Psoas muscle (tissue), 8 donors: ENCODE data around the gene GYG2. TPM values are rescaled to one million over a fixed set of nuclear protein-coding genes. Genes with fewer than 3 reads are reported as not detected.

Experiments
- ATAC-seq, 4 donors: fragments of 200-7000 bp; cut with Tn5 transposase; one replicate each; pipeline ENCODE4 v1.9.1; 2020; ENCODE audit warnings: moderate library complexity in 3 of 4, mild to moderate bottlenecking in 2 of 4
- DNase-seq, 2 donors: peaks; one replicate each; pipeline ENCODE4 v3.0.0-alpha.2; 2020
- H3K27ac ChIP-seq: fragments of 200-600 bp; one replicate; pipeline ENCODE4 v1.8.0; 2022
- H3K27me3 ChIP-seq, 3 donors: fragments of 200-600 bp in 1 of 3; one replicate each; pipeline versions ENCODE4 v1.6.1 to v1.8.0; 2013 to 2022; ENCODE audit warnings: low read length in 2 of 3, mild to moderate bottlenecking in 2 of 3, moderate library complexity in 1 of 3; ENCODE audit not compliant: insufficient read depth in 3 of 3
- H3K36me3 ChIP-seq, 2 donors: fragments of 200-600 bp in 1 of 2; one replicate each; pipeline versions ENCODE4 v1.6.1 to v1.8.0; 2013 to 2022; ENCODE audit warnings: low read depth in 1 of 2, mild to moderate bottlenecking in 1 of 2, moderate library complexity in 1 of 2; ENCODE audit not compliant: insufficient read depth in 1 of 2
- H3K4me1 ChIP-seq: fragments of 200-600 bp; one replicate; pipeline ENCODE4 v1.8.0; 2022
- H3K4me3 ChIP-seq: fragments of 200-600 bp; one replicate; pipeline ENCODE4 v1.8.0; 2022; ENCODE audit warnings: mild to moderate bottlenecking
- H3K9me3 ChIP-seq: fragments of 200-600 bp; one replicate; pipeline ENCODE4 v1.8.0; 2022
- CTCF ChIP-seq: fragments of 200-600 bp; IDR thresholded peaks from one replicate; pipeline ENCODE4 v1.8.0; 2022; ENCODE audit warnings: antibody characterized with exemption
- WGBS, 3 donors: extraction: QIAGEN DNeasy Blood & Tissue Kit; methylation state at CpG; one replicate each; pipeline versions ENCODE4 v1.1.6 to v1.1.7; 2013; 5-methylcytosine and 5-hydroxymethylcytosine counted together
- intact Hi-C, 2 donors: fragments of 100-400 bp; cut with DNase I; formaldehyde crosslinking; loops; one replicate each; pipeline versions ENCODE4 v1.11.0 to v1.14.2; 2022
- polyA plus RNA-seq, 3 donors: library from polyadenylated mRNA; stranded (reverse); fragments of 200-250 nt; gene quantifications; one replicate each; pipeline ENCODE4 v1.2.3, GENCODE V29; 2013
- total RNA-seq, 4 donors: library from RNA; stranded (reverse); fragmentation: NEBNext Ultra II Directional in 2 of 4; extraction: Animal tissue kit (Norgen Biotek cat#: 25700) in 2 of 4; gene quantifications; one replicate each; pipeline versions ENCODE4 v1.2.1 to v1.2.4, GENCODE V29; 2021 to 2023
- donor health status: healthy with polysubstance abuse.
- donor health status: DM: no; HTN: no; CAD: no; lungs with moderate emphysema.
- donor health status: Bipolar disorder and iron deficiency.
- donor health status: healthy.
- donor health status: DM: yes; HTN: yes; CAD: no.
- donor health status: DM: no; HTN: no; CAD: no.
- donor health status: DM: no; HTN: no; CAD: no.
- donor health status: DM: yes; HTN: yes; CAD: no.

Gene GYG2
- total and polyA plus RNA-seq, 7 donors = 0.09 to 1.1 (median 0.47) TPM; not detected in 1

- no peak for TF ChIP-seq CTCF
- no peak for ATAC-seq
Measured at GRCh38 chrX:2901367-2902036, 72.8 kb downstream of the GYG2 start.

DNA sequence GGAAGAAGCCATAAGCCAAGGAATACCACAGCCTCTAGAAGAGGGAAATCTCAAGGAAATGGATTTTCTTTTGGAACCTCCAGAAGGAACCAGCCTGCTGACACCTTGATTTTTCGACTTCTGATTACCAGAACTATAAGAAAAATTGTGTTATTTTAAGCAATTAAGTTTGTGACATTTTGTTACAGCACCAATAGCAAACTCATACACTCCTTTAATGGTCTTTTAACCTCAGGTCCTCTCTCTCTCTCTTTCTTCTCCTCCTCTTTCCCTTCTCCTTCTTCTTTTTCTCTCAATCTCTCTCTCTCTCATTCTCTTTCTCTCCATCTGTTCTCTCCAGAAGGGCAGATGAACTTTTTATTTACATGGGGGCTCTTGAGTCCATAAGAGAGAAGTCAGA, 74.1 kb downstream of the GYG2 start:
- Histone ChIP-seq H3K4me1 (no peaks in the 10 kb centered on the region), H3K27ac (no peak overlapping the region), H3K36me3 (no peaks in the 10 kb centered on the region), H3K4me3 (no peak overlapping the region), H3K9me3 (peaks cover 12% of the 10 kb centered on the region), H3K27me3 (no peaks in the 10 kb centered on the region)
- no peak for TF ChIP-seq CTCF
- no peak for ATAC-seq
- DNase-seq = no peak
- WGBS, 3 donors = 100% methylated on average over 1 of the region's 1 CpG
- intact Hi-C loops = no loop called here

More at GRCh38 chrX:2901367-2902036, 72.8 kb downstream of the GYG2 start:
- Histone ChIP-seq H3K27ac (no peak overlapping the region), H3K4me1 (no peaks in the 10 kb centered on the region), H3K36me3 (no peaks in the 10 kb centered on the region), H3K27me3 (no peaks in the 10 kb centered on the region), H3K9me3 (peaks cover 12% of the 10 kb centered on the region), H3K4me3 (no peak overlapping the region)
- 87 to 92% (median 87%) methylated on average over 9 of the region's 9 CpGs for WGBS, 3 donors
- intact Hi-C loops = no loop called here
- no peak for DNase-seq

DNA sequence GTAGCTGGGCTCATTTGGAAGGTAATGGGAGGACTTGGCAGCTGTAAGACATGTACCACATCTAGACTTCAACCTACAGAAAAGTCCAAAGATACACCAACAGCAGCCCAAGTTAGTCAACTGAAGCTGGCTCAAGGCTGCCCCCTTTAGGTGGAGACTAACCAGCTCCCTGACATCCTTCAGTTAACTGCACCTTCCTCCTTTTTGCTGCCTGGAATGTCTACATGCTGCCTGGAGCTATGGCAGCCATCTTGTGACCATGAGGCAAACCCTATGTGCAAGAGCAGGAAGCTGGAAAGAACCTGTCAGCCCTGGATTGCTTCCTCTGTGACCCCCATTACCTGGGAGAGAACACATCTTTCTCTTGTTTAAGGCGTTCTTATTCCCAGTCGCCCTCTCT, 74.6 kb downstream of the GYG2 start:
- Histone ChIP-seq H3K4me3 (no peak overlapping the region), H3K27ac (no peak overlapping the region), H3K27me3 (no peaks in the 10 kb centered on the region), H3K4me1 (no peaks in the 10 kb centered on the region), H3K9me3 (peaks cover 12% of the 10 kb centered on the region), H3K36me3 (no peaks in the 10 kb centered on the region)
- no peak for TF ChIP-seq CTCF
- WGBS, 3 donors = 89 to 98% (median 95%) methylated on average over 2 of the region's 2 CpGs
- DNase-seq (no peak), ATAC-seq (no peak)
- intact Hi-C loops = no loop called here

- no peak overlapping the region for H3K27ac ChIP-seq
- no peak for DNase-seq
- no peaks in the 10 kb centered on the region for H3K27me3 ChIP-seq
- no peaks in the 10 kb centered on the region for H3K36me3 ChIP-seq
- peaks cover 10% of the 10 kb centered on the region for H3K9me3 ChIP-seq
- no peak for TF ChIP-seq CTCF
- 90% methylated on average over 24 to 27 of the region's 27 CpGs for WGBS, 3 donors
- no peaks in the 10 kb centered on the region for H3K4me1 ChIP-seq
- no peak overlapping the region for H3K4me3 ChIP-seq
- no peak for ATAC-seq
- intact Hi-C loops = no loop called here
Measured at GRCh38 chrX:2907295-2907694, 78.6 kb downstream of the GYG2 start.

GRCh38 chrX:2908125-2908685, 79.5 kb downstream of the GYG2 start:
- TF ChIP-seq CTCF = no peak
- no peaks in the 10 kb centered on the region for H3K36me3 ChIP-seq
- ATAC-seq (no peak), DNase-seq (no peak)
- peaks cover 3% of the 10 kb centered on the region for H3K9me3 ChIP-seq
- no peak overlapping the region for H3K27ac ChIP-seq
- 99 to 100% (median 100%) methylated on average over 2 of the region's 2 CpGs for WGBS, 3 donors
- no peaks in the 10 kb centered on the region for H3K4me1 ChIP-seq
- intact Hi-C loops = no loop called here
- no peaks in the 10 kb centered on the region for H3K27me3 ChIP-seq
- H3K4me3 ChIP-seq = no peak overlapping the region
